IMR-90 (cell line): Measurements from ENCODE around the gene TBATA. TPM values are rescaled to one million over a fixed set of nuclear protein-coding genes. Genes with fewer than 3 reads are reported as not detected.

ENCODE experiments used
- ATAC-seq: fragments of 200-7000 bp; cut with Tn5 transposase; 2 replicates; pipeline ENCODE4 v1.9.1; 2020; ENCODE audit warnings: low read depth, mild to moderate bottlenecking, moderate library complexity
- BruUV-seq: library from RNA; stranded (reverse); fragments of 400-500 nt; replicated peaks from 2 replicates; lab custom pipeline; 2021; lab: Mats Ljungman, UMichigan
- CTCF ChIA-PET: fragments of 300-600 bp; formaldehyde crosslinking; extraction: SDS; loops from one replicate; lab custom pipeline; 2021; ENCODE audit warnings: antibody characterized with exemption; lab: Yijun Ruan, JAX
- POLR2A ChIA-PET: fragments of 300-600 bp; sonication (Branson Sonifier 250); formaldehyde crosslinking; loops from one replicate; lab custom pipeline; 2022; ENCODE audit warnings: antibody characterized with exemption; ENCODE audit not compliant: unreplicated experiment; lab: Charles Lee
- DNase-seq: peaks from one replicate; pipeline ENCODE4 v3.0.0; 2013
- H2AFZ ChIP-seq: replicated peaks from 2 replicates; pipeline ENCODE3; 2013; ENCODE audit warnings: low read length, mild to moderate bottlenecking; ENCODE audit not compliant: poor library complexity
- H2AK5ac ChIP-seq: 2 replicates; pipeline ENCODE4 v1.6.1; 2013; ENCODE audit warnings: low read depth, low read length, inconsistent platforms
- H2AK9ac ChIP-seq: replicated peaks from 2 replicates; pipeline ENCODE3; 2013; ENCODE audit warnings: mild to moderate bottlenecking, low read depth, low read length, moderate library complexity; ENCODE audit not compliant: poor library complexity
- H2BK120ac ChIP-seq: 2 replicates; pipeline ENCODE4 v1.6.1; 2013; ENCODE audit warnings: low read depth, low read length, inconsistent platforms
- H2BK15ac ChIP-seq: 3 replicates; pipeline ENCODE4 v1.6.1; 2013; ENCODE audit warnings: low read depth, low read length, inconsistent platforms
- H2BK20ac ChIP-seq: 2 replicates; pipeline ENCODE4 v1.6.1; 2013; ENCODE audit warnings: low read depth, mild to moderate bottlenecking, inconsistent platforms, low read length, moderate library complexity
- H2BK5ac ChIP-seq: 2 replicates; pipeline ENCODE4 v1.6.1; 2013; ENCODE audit warnings: mild to moderate bottlenecking, low read depth, low read length, inconsistent platforms; ENCODE audit not compliant: poor library complexity, severe bottlenecking
- H3K14ac ChIP-seq: replicated peaks from 2 replicates; pipeline ENCODE4 v1.6.1; 2013; ENCODE audit warnings: low read depth, low read length, inconsistent platforms
- H3K18ac ChIP-seq: 2 replicates; pipeline ENCODE4 v1.6.1; 2013; ENCODE audit warnings: low read depth, low read length, control low read depth
- H3K23ac ChIP-seq: 2 replicates; pipeline ENCODE4 v1.6.1; 2013; ENCODE audit warnings: low read depth, low read length, inconsistent platforms
- H3K27ac ChIP-seq: 2 replicates; pipeline ENCODE4 v1.5.1; 2013; ENCODE audit warnings: mild to moderate bottlenecking, control low read depth, low read length; ENCODE audit not compliant: insufficient read depth
- H3K27me3 ChIP-seq: 2 replicates; pipeline ENCODE4 v1.6.1; 2013; ENCODE audit warnings: low read length; ENCODE audit not compliant: control insufficient read depth, insufficient read depth
- H3K36me3 ChIP-seq: 2 replicates; pipeline ENCODE4 v1.6.1; 2013; ENCODE audit warnings: low read length, mixed read lengths; ENCODE audit not compliant: control insufficient read depth, insufficient read depth
- H3K4ac ChIP-seq: 2 replicates; pipeline ENCODE4 v1.6.1; 2013; ENCODE audit warnings: low read depth, low read length, inconsistent platforms
- H3K4me1 ChIP-seq: 2 replicates; pipeline ENCODE4 v1.6.1; 2013; ENCODE audit warnings: low read length, mixed read lengths; ENCODE audit not compliant: control insufficient read depth, insufficient read depth
- H3K4me2 ChIP-seq: 2 replicates; pipeline ENCODE4 v1.6.1; 2013; ENCODE audit warnings: low read depth, mild to moderate bottlenecking, control low read depth, low read length, moderate library complexity
- H3K4me3 ChIP-seq: 2 replicates; pipeline ENCODE4 v1.5.1; 2013; ENCODE audit warnings: low read depth, mild to moderate bottlenecking, control low read depth, low read length, moderate library complexity; ENCODE audit not compliant: insufficient read depth
- H3K56ac ChIP-seq: 2 replicates; pipeline ENCODE4 v1.6.1; 2013; ENCODE audit warnings: low read length, inconsistent platforms; ENCODE audit not compliant: insufficient read depth; ENCODE audit errors: extremely low read depth
- H3K79me1 ChIP-seq, 2 experiments: 2 replicates each; pipeline ENCODE4 v1.6.1; 2013; ENCODE audit warnings: low read length in 2 of 2, inconsistent platforms in 1 of 2, low read depth in 1 of 2
- H3K9ac ChIP-seq: 2 replicates; pipeline ENCODE4 v1.6.1; 2013; ENCODE audit warnings: low read depth, low read length, control low read depth
- H3K9me1 ChIP-seq: 2 replicates; pipeline ENCODE4 v1.6.1; 2013; ENCODE audit warnings: low read length, inconsistent platforms; ENCODE audit not compliant: insufficient read depth
- H3K9me3 ChIP-seq: 2 replicates; pipeline ENCODE4 v1.6.1; 2013; ENCODE audit warnings: low read length; ENCODE audit not compliant: control insufficient read depth, insufficient read depth
- H4K20me1 ChIP-seq: 2 replicates; pipeline ENCODE4 v1.6.1; 2013; ENCODE audit warnings: low read length, inconsistent platforms; ENCODE audit not compliant: insufficient read depth
- H4K5ac ChIP-seq: 2 replicates; pipeline ENCODE4 v1.6.1; 2013; ENCODE audit warnings: mild to moderate bottlenecking, low read depth, low read length, control low read depth
- H4K8ac ChIP-seq, 2 experiments: 2 replicates each; pipeline ENCODE4 v1.6.1; 2013; ENCODE audit warnings: low read depth in 2 of 2, low read length in 2 of 2, control low read depth in 1 of 2, inconsistent platforms in 1 of 2
- H4K91ac ChIP-seq: 2 replicates; pipeline ENCODE4 v1.6.1; 2013; ENCODE audit warnings: low read depth, low read length, inconsistent platforms; ENCODE audit not compliant: insufficient read depth
- BHLHE40 ChIP-seq: fragments of 150-350 bp; IDR thresholded peaks from 2 replicates; pipeline ENCODE4 v1.6.1; 2016; ENCODE audit warnings: mild to moderate bottlenecking, low read depth, low read length
- CEBPB ChIP-seq: IDR thresholded peaks from 2 replicates; pipeline ENCODE4 v1.6.1; 2012; ENCODE audit warnings: low read depth, low read length, improper control_type of control experiment
- CHD1 ChIP-seq: IDR thresholded peaks from 2 replicates; pipeline ENCODE4 v1.6.1; 2012; ENCODE audit warnings: low read depth, low read length, improper control_type of control experiment
- CTCF ChIP-seq: conservative IDR thresholded peaks from 2 replicates; pipeline ENCODE4 v1.5.1; 2012; ENCODE audit warnings: mild to moderate bottlenecking, low read depth, low read length, improper control_type of control experiment
- FOS ChIP-seq: fragments of 150-350 bp; IDR thresholded peaks from 2 replicates; pipeline ENCODE4 v1.6.1; 2016; ENCODE audit warnings: low read depth, low read length
- MAFK ChIP-seq: IDR thresholded peaks from 2 replicates; pipeline ENCODE4 v1.6.1; 2012; ENCODE audit warnings: low read depth, low read length, improper control_type of control experiment
- MAZ ChIP-seq: IDR thresholded peaks from 2 replicates; pipeline ENCODE4 v1.6.1; 2012; ENCODE audit warnings: low read depth, mild to moderate bottlenecking, low read length, improper control_type of control experiment, moderate library complexity, borderline replicate concordance
- MXI1 ChIP-seq: IDR thresholded peaks from 2 replicates; pipeline ENCODE4 v1.6.1; 2012; ENCODE audit warnings: low read depth, mild to moderate bottlenecking, low read length, moderate library complexity, borderline replicate concordance
- NFE2L2 ChIP-seq: fragments of 150-350 bp; IDR thresholded peaks from 2 replicates; pipeline ENCODE4 v1.6.1; 2016; ENCODE audit warnings: low read depth, mild to moderate bottlenecking, low read length
- POLR2A ChIP-seq: IDR thresholded peaks from 2 replicates; pipeline ENCODE4 v1.6.1; 2012; ENCODE audit warnings: mild to moderate bottlenecking, low read depth, low read length
- RAD21 ChIP-seq: IDR thresholded peaks from 2 replicates; pipeline ENCODE4 v1.6.1; 2012; ENCODE audit warnings: low read length, improper control_type of control experiment
- RCOR1 ChIP-seq: IDR thresholded peaks from 2 replicates; pipeline ENCODE4 v1.6.1; 2012; ENCODE audit warnings: mild to moderate bottlenecking, low read length, improper control_type of control experiment; ENCODE audit not compliant: insufficient replicate concordance
- RFX5 ChIP-seq: IDR thresholded peaks from 2 replicates; pipeline ENCODE4 v1.8.0; 2012; ENCODE audit warnings: low read depth, mild to moderate bottlenecking, low read length, moderate library complexity
- SMC3 ChIP-seq: fragments of 150-350 bp; IDR thresholded peaks from 2 replicates; pipeline ENCODE4 v1.6.1; 2016; ENCODE audit warnings: low read depth, mild to moderate bottlenecking, antibody characterized with exemption, low read length, moderate library complexity
- WGBS, 2 experiments: methylation state at CpG; one replicate each; pipeline versions ENCODE4 v1.1.5 to v1.1.7; 2013; ENCODE audit warnings: missing lambda C conversion rate in 2 of 2; ENCODE audit not compliant: insufficient read length in 1 of 2; ENCODE audit errors: extremely low coverage in 2 of 2; 5-methylcytosine and 5-hydroxymethylcytosine counted together
- dilution Hi-C: fragments of 300-500 bp; cut with HindIII; formaldehyde crosslinking; loops from one replicate; pipeline ENCODE4 v1.14.3; 2018; ENCODE audit warnings: low sequenced_read_pairs; ENCODE audit not compliant: unreplicated experiment
- in situ Hi-C: fragments of 300-500 bp; cut with MboI; formaldehyde crosslinking; loops from 3 replicates; pipeline ENCODE4 v1.14.3; 2019; ENCODE audit warnings: low sequenced_read_pairs, inconsistent platforms, mixed read lengths
- intact Hi-C: fragments of 100-400 bp; cut with micrococcal nuclease; formaldehyde crosslinking; loops from 2 replicates; pipeline ENCODE4 v1.10.0; 2022
- polyA plus RNA-seq, 3 experiments: library from polyadenylated mRNA; depleted of rRNA; stranded (reverse); fragments of >200 nt; gene quantifications; 2 replicates each; pipeline ENCODE4 v1.2.3, GENCODE V29; 2012; ENCODE audit warnings: low replicate concordance in 1 of 3
- total RNA-seq: library from RNA; depleted of rRNA; stranded (reverse); fragments of >200 nt; gene quantifications from 2 replicates; pipeline ENCODE4 v1.2.3, GENCODE V29; 2012
- TF ChIP-seq, protein P1 (sequence below): fragments of 150-350 bp; IDR thresholded peaks from 2 replicates; pipeline ENCODE4 v1.6.1; 2017; ENCODE audit warnings: mild to moderate bottlenecking, antibody characterized with exemption, low read length, low read depth
- TF ChIP-seq, protein P2 (sequence below): fragments of 150-350 bp; IDR thresholded peaks from 2 replicates; pipeline ENCODE4 v1.6.1; 2016; ENCODE audit warnings: low read depth, mild to moderate bottlenecking, low read length, moderate library complexity, borderline replicate concordance

The TBATA gene
- total and polyA plus RNA-seq, 2 of the 4 experiments (the other 2 are of a cell fraction), result not detected

GRCh38 chr10:70811881-70812280 lies 26.7 kb upstream of the TBATA start:
- H3K27ac ChIP-seq, result no peak overlapping the region
- no peak overlapping the region for H2BK120ac ChIP-seq
- ChIA-PET POLR2A (no interaction called here), CTCF (no interaction called here)
- H4K20me1 ChIP-seq, result no peaks in the 10 kb centered on the region
- H3K4me2 ChIP-seq, result no peak overlapping the region
- H3K79me1 ChIP-seq, result peaks cover 0 to 7% of the 10 kb centered on the region in 2 experiments; a peak in 3 of 4 replicates
- in situ Hi-C loops (loop anchor here (5.0 kb wide), 1 partner anchor 70 kb away; no protein-coding TSS in a partner anchor), intact Hi-C loops (loop anchor here (10.0 kb wide), 1 partner anchor 403 kb away; the partner anchor contains the start of gene UNC5B), dilution Hi-C loops (no loop called here)
- ATAC-seq (no peak), DNase-seq (no peak)
- no peak overlapping the region for H3K9ac ChIP-seq
- no peaks in the 10 kb centered on the region for H3K9me1 ChIP-seq
- TF ChIP-seq, protein P1, sequence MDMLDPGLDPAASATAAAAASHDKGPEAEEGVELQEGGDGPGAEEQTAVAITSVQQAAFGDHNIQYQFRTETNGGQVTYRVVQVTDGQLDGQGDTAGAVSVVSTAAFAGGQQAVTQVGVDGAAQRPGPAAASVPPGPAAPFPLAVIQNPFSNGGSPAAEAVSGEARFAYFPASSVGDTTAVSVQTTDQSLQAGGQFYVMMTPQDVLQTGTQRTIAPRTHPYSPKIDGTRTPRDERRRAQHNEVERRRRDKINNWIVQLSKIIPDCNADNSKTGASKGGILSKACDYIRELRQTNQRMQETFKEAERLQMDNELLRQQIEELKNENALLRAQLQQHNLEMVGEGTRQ, result no peak
- TF ChIP-seq RAD21, result no peak
- TF ChIP-seq RFX5, result no peak
- no peak for TF ChIP-seq CHD1
- TF ChIP-seq RCOR1, result no peak
- TF ChIP-seq NFE2L2, result no peak
- no peak for TF ChIP-seq SMC3
- no peak for TF ChIP-seq MAZ
- TF ChIP-seq, protein P2, sequence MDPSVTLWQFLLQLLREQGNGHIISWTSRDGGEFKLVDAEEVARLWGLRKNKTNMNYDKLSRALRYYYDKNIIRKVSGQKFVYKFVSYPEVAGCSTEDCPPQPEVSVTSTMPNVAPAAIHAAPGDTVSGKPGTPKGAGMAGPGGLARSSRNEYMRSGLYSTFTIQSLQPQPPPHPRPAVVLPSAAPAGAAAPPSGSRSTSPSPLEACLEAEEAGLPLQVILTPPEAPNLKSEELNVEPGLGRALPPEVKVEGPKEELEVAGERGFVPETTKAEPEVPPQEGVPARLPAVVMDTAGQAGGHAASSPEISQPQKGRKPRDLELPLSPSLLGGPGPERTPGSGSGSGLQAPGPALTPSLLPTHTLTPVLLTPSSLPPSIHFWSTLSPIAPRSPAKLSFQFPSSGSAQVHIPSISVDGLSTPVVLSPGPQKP, result no peak
- no peak for TF ChIP-seq CTCF
- no peak for TF ChIP-seq MAFK
- TF ChIP-seq BHLHE40, result no peak
- no peak for TF ChIP-seq MXI1
- no peak for TF ChIP-seq CEBPB
- TF ChIP-seq FOS, result no peak
- no peak for TF ChIP-seq POLR2A
- H4K91ac ChIP-seq, result no peak overlapping the region
- no peak overlapping the region for H4K5ac ChIP-seq
- H3K4me1 ChIP-seq, result no peaks in the 10 kb centered on the region
- H3K23ac ChIP-seq, result no peak overlapping the region
- no peaks in the 10 kb centered on the region for H3K9me3 ChIP-seq
- no peak overlapping the region for H2BK5ac ChIP-seq
- WGBS, 2 experiments, result no CpG with 5 or more reads among the region's 3 CpGs
- no peak overlapping the region for H3K18ac ChIP-seq
- H3K4ac ChIP-seq, result no peak overlapping the region
- no peak overlapping the region for H3K56ac ChIP-seq
- H2AK9ac ChIP-seq, result no peak overlapping the region
- H2BK15ac ChIP-seq, result no peak overlapping the region
- peaks cover 12% of the 10 kb centered on the region for H3K27me3 ChIP-seq
- BruUV-seq, result no TSS peak
- no peak overlapping the region for H2BK20ac ChIP-seq
- no peak overlapping the region for H2AK5ac ChIP-seq
- H3K14ac ChIP-seq, result no peak overlapping the region
- H3K4me3 ChIP-seq, result no peak overlapping the region
- H4K8ac ChIP-seq, result no peak overlapping the region
- H2AFZ ChIP-seq, result no peak overlapping the region
- H3K36me3 ChIP-seq, result no peaks in the 10 kb centered on the region
